Breast epithelium (tissue), 4 donors: ENCODE results near the gene ST7. TPM values are rescaled to one million over a fixed set of nuclear protein-coding genes. Genes with fewer than 3 reads are reported as not detected.
A peak's percentile ranks its signal among the peaks of the same experiment; 100 is the strongest.

ENCODE experiments used
- DNase-seq, 2 donors: peaks; one replicate each; pipeline ENCODE4 v3.0.0-alpha.2; 2019; ENCODE audit warnings: low spot score in 2 of 2
- H3K27ac ChIP-seq, 2 donors: fragments of 200-600 bp; sonication (generic) in 1 of 2; one replicate each; pipeline ENCODE4 v1.5.1; 2016 to 2019; ENCODE audit warnings: mild to moderate bottlenecking in 1 of 2
- H3K27me3 ChIP-seq, 2 donors: fragments of 200-600 bp; sonication (generic) in 1 of 2; one replicate each; pipeline versions ENCODE4 v1.5.1 to v1.6.0; 2017 to 2019; ENCODE audit warnings: control low read depth in 1 of 2, mild to moderate bottlenecking in 1 of 2
- H3K36me3 ChIP-seq: fragments of 200-600 bp; one replicate; pipeline ENCODE4 v1.5.1; 2019
- H3K4me1 ChIP-seq, 2 donors: fragments of 200-600 bp; sonication (generic); one replicate each; pipeline ENCODE4 v1.5.1; 2016 to 2019; ENCODE audit warnings: control low read depth in 1 of 2
- H3K4me3 ChIP-seq, 3 donors: fragments of 200-600 bp; sonication (generic); 1 replicate in 2 of 3; 2 replicates in 1 of 3; pipeline ENCODE4 v1.5.1; 2016 to 2019; ENCODE audit warnings: mild to moderate bottlenecking in 3 of 3, moderate library complexity in 2 of 3
- H3K9me3 ChIP-seq, 2 donors: fragments of 200-600 bp; sonication (generic) in 1 of 2; one replicate each; pipeline ENCODE4 v1.5.1; 2016 to 2019; ENCODE audit warnings: control low read depth in 1 of 2
- CTCF ChIP-seq, 3 donors: fragments of 450-650 bp; IDR thresholded peaks; one replicate each; pipeline ENCODE4 v1.5.1; 2016 to 2017; ENCODE audit warnings: antibody characterized with exemption in 3 of 3, mild to moderate bottlenecking in 3 of 3, moderate library complexity in 3 of 3
- POLR2A ChIP-seq: fragments of 450-650 bp; IDR thresholded peaks from one replicate; pipeline ENCODE4 v1.6.1; 2016; ENCODE audit warnings: antibody characterized with exemption, mild to moderate bottlenecking, moderate library complexity
- POLR2AphosphoS5 ChIP-seq, 3 donors: sonication (generic); formaldehyde crosslinking; IDR thresholded peaks; one replicate each; pipeline ENCODE4 v1.6.1; 2017; ENCODE audit warnings: antibody characterized with exemption in 3 of 3
- intact Hi-C: fragments of 100-400 bp; cut with DNase I; formaldehyde crosslinking; loops from one replicate; pipeline ENCODE4 v1.15.1; 2023; ENCODE audit warnings: low total_unique reads
- total RNA-seq, 3 donors: library from RNA; depleted of rRNA; stranded (reverse); fragments of >200 nt; gene quantifications; one replicate each; pipeline ENCODE4 v1.1.0, GENCODE V29; 2016

Gene ST7
- total RNA-seq, 3 donors from 2014 or later, result 24.3 to 41.4 (median 27.5) TPM

GRCh38 chr7:117012696-117013095, 59.4 kb downstream of the ST7 start:
- H3K27me3 ChIP-seq, result no peaks in the 10 kb centered on the region
- TF ChIP-seq POLR2A, result no peak
- TF ChIP-seq POLR2AphosphoS5 (IDR thresholded peaks at IDR 0.05), result no peak
- no peak for TF ChIP-seq CTCF (IDR thresholded peaks at IDR 0.05)
- no peaks in the 10 kb centered on the region for H3K36me3 ChIP-seq
- no peak overlapping the region for H3K27ac ChIP-seq
- intact Hi-C loops, result no loop called here
- no peak for DNase-seq
- no peaks in the 10 kb centered on the region for H3K4me1 ChIP-seq
- no peaks in the 10 kb centered on the region for H3K9me3 ChIP-seq
- H3K4me3 ChIP-seq, result no peak overlapping the region

- no peaks in the 10 kb centered on the region for H3K4me1 ChIP-seq
- intact Hi-C loops, result no loop called here
- DNase-seq, result no peak
- no peaks in the 10 kb centered on the region for H3K9me3 ChIP-seq
- TF ChIP-seq POLR2AphosphoS5 (IDR thresholded peaks at IDR 0.05) (no peak), CTCF (IDR thresholded peaks at IDR 0.05) (no peak), POLR2A (no peak)
- no peak overlapping the region for H3K27ac ChIP-seq
- H3K4me3 ChIP-seq, result peak overlapping the region in 2 of 3 donors; percentile 2 to 13
- no peaks in the 10 kb centered on the region for H3K36me3 ChIP-seq
- no peaks in the 10 kb centered on the region for H3K27me3 ChIP-seq
Measured at GRCh38 chr7:117014099-117014656, 60.9 kb downstream of the ST7 start.

- peak in 1 of 2 donors; percentile 23 for DNase-seq
- H3K36me3 ChIP-seq, result no peaks in the 10 kb centered on the region
- no peak for TF ChIP-seq CTCF (IDR thresholded peaks at IDR 0.05)
- no peak for TF ChIP-seq POLR2AphosphoS5 (IDR thresholded peaks at IDR 0.05)
- TF ChIP-seq POLR2A, result no peak
- no peaks in the 10 kb centered on the region for H3K4me1 ChIP-seq
- no peaks in the 10 kb centered on the region for H3K9me3 ChIP-seq
- no peak overlapping the region for H3K27ac ChIP-seq
- intact Hi-C loops, result no loop called here
- H3K27me3 ChIP-seq, result no peaks in the 10 kb centered on the region
- peak overlapping the region in 2 of 3 donors; percentile 2 to 13 for H3K4me3 ChIP-seq
Measured at GRCh38 chr7:117014673-117015133, 61.4 kb downstream of the ST7 start.

- no peak for DNase-seq
- intact Hi-C loops, result no loop called here
- H3K27me3 ChIP-seq, result no peaks in the 10 kb centered on the region
- H3K27ac ChIP-seq, result no peak overlapping the region
- H3K36me3 ChIP-seq, result no peaks in the 10 kb centered on the region
- TF ChIP-seq CTCF (IDR thresholded peaks at IDR 0.05) (no peak), POLR2AphosphoS5 (IDR thresholded peaks at IDR 0.05) (no peak), POLR2A (no peak)
- H3K4me3 ChIP-seq, result no peak overlapping the region
- no peaks in the 10 kb centered on the region for H3K9me3 ChIP-seq
- no peaks in the 10 kb centered on the region for H3K4me1 ChIP-seq
Measured at GRCh38 chr7:117015258-117016184, 62.2 kb downstream of the ST7 start.

- no peaks in the 10 kb centered on the region for H3K36me3 ChIP-seq
- TF ChIP-seq CTCF (IDR thresholded peaks at IDR 0.05), result no peak
- TF ChIP-seq POLR2A, result no peak
- no peak for TF ChIP-seq POLR2AphosphoS5 (IDR thresholded peaks at IDR 0.05)
- no peak overlapping the region for H3K4me3 ChIP-seq
- intact Hi-C loops, result no loop called here
- no peaks in the 10 kb centered on the region for H3K9me3 ChIP-seq
- no peaks in the 10 kb centered on the region for H3K27me3 ChIP-seq
- H3K4me1 ChIP-seq, result no peaks in the 10 kb centered on the region
- no peak for DNase-seq
- no peak overlapping the region for H3K27ac ChIP-seq
Measured at GRCh38 chr7:117017017-117017451, 63.7 kb downstream of the ST7 start.
